T-helper 2 cell (primary cell): ENCODE measurements around the gene U2AF1L4.

Experiments used
- DNase-seq, 5 experiments: peaks; one replicate each; pipeline versions ENCODE4 v3.0.0 to v3.0.0-alpha.2; 2012 to 2022

Gene U2AF1L4

GRCh38 chr19:35710784-35711723, 34.2 kb downstream of the U2AF1L4 start:
- DNase-seq, result peak in 2 of 5 experiments; percentile 47 to 88

GRCh38 chr19:35708391-35708790, 36.8 kb downstream of the U2AF1L4 start:
- no peak for DNase-seq

- no peak for DNase-seq
Measured at GRCh38 chr19:35704218-35704617, 41.0 kb downstream of the U2AF1L4 start, which contains the start of gene ZBTB32. Gene ZBTB32 (plus strand): TSS chr19:35704558. CDS start chr19:35714627, 10,069 bp downstream.

GRCh38 chr19:35703343-35703742, 41.9 kb downstream of the U2AF1L4 start:
- DNase-seq, result no peak

- peak; percentile 76 to 99 (median 86) for DNase-seq
Measured at GRCh38 chr19:35702223-35703012, 42.8 kb downstream of the U2AF1L4 start.

GRCh38 chr19:35696835-35697234, 48.4 kb downstream of the U2AF1L4 start:
- no peak for DNase-seq

- DNase-seq, result no peak
Measured at GRCh38 chr19:35695895-35696422, 49.3 kb downstream of the U2AF1L4 start.

GRCh38 chr19:35693835-35694599, 51.2 kb downstream of the U2AF1L4 start:
- peak; percentile 63 to 90 (median 82) for DNase-seq

- no peak for DNase-seq
Measured at GRCh38 chr19:35693422-35693821, 51.8 kb downstream of the U2AF1L4 start.
